B cell (primary cell): ENCODE data around the gene POLR2A. TPM values are rescaled to one million over a fixed set of nuclear protein-coding genes. Genes with fewer than 3 reads are reported as not detected.

Source experiments
- ATAC-seq: fragments of 200-7000 bp; cut with Tn5 transposase; one replicate; pipeline ENCODE4 v1.10.0; 2021; ENCODE audit warnings: low read depth, mild to moderate bottlenecking, moderate number of reproducible peaks, moderate library complexity
- CTCF ChIA-PET: fragments of 350-600 bp; sonication (Branson Sonifier 250); formaldehyde crosslinking; loops from one replicate; lab custom pipeline; 2021; ENCODE audit warnings: antibody characterized with exemption, inconsistent platforms; lab: Charles Lee
- POLR2A ChIA-PET: fragments of 350-600 bp; sonication (Branson Sonifier 250); formaldehyde crosslinking; loops from one replicate; lab custom pipeline; 2021; ENCODE audit warnings: antibody characterized with exemption; lab: Charles Lee
- DNase-seq: peaks from one replicate; pipeline ENCODE4 v3.0.0; 2013
- H2AFZ ChIP-seq: 2 replicates; pipeline ENCODE4 v1.6.1; 2012; ENCODE audit warnings: mild to moderate bottlenecking, low read depth, low read length; ENCODE audit not compliant: insufficient read depth, poor library complexity, severe bottlenecking
- H3K27ac ChIP-seq, 2 donors: 1 replicate in 1 of 2; 2 replicates in 1 of 2; pipeline ENCODE4 v1.5.1; 2012 to 2013; ENCODE audit warnings: low read length in 2 of 2, mild to moderate bottlenecking in 2 of 2, moderate library complexity in 1 of 2
- H3K27me3 ChIP-seq, 4 experiments: fragments of 200-600 bp in 1 of 4; sonication (generic) in 1 of 4; replicated peaks in 1 of 4; 1 replicate in 2 of 4; 2 replicates in 2 of 4; pipeline versions ENCODE4 v1.6.1 to v1.7.0; 2013 to 2016; ENCODE audit warnings: low read length in 3 of 4, mild to moderate bottlenecking in 2 of 4, mixed read lengths in 1 of 4, moderate library complexity in 1 of 4; ENCODE audit not compliant: insufficient read depth in 4 of 4, control insufficient read depth in 3 of 4; ENCODE audit errors: control extremely low read depth in 1 of 4
- H3K36me3 ChIP-seq, 2 experiments: replicated peaks in 1 of 2; 1 replicate in 1 of 2; 2 replicates in 1 of 2; pipeline versions ENCODE4 v1.6.1 to v1.7.1; 2013; ENCODE audit warnings: low read length in 1 of 2; ENCODE audit not compliant: insufficient read depth in 2 of 2, control insufficient read depth in 1 of 2; ENCODE audit errors: control extremely low read depth in 1 of 2, extremely low read depth in 1 of 2
- H3K4me1 ChIP-seq, 2 donors: fragments of 200-600 bp in 1 of 2; sonication (generic) in 1 of 2; 1 replicate in 1 of 2; 2 replicates in 1 of 2; pipeline versions ENCODE4 v1.5.1 to v1.6.1; 2013 to 2017; ENCODE audit warnings: low read length in 2 of 2; ENCODE audit not compliant: control insufficient read depth in 2 of 2, insufficient read depth in 2 of 2
- H3K4me2 ChIP-seq: replicated peaks from 2 replicates; pipeline ENCODE3; 2012; ENCODE audit warnings: mild to moderate bottlenecking, low read depth, low read length; ENCODE audit not compliant: poor library complexity, severe bottlenecking
- H3K4me3 ChIP-seq, 5 experiments: fragments of 200-600 bp in 1 of 5; sonication (generic) in 1 of 5; 1 replicate in 3 of 5; 2 replicates in 2 of 5; pipeline versions ENCODE4 v1.5.1 to v1.7.0; 2011 to 2016; ENCODE audit warnings: low read length in 4 of 5, mild to moderate bottlenecking in 4 of 5, low read depth in 2 of 5, control low read depth in 1 of 5, moderate library complexity in 1 of 5; ENCODE audit not compliant: insufficient read depth in 1 of 5; ENCODE audit errors: control extremely low read depth in 1 of 5, extremely low read depth in 1 of 5
- H3K79me2 ChIP-seq: fragments of 200-600 bp; sonication (generic); one replicate; pipeline ENCODE4 v1.6.0; 2016; ENCODE audit warnings: low read length; ENCODE audit not compliant: control insufficient read depth, insufficient read depth
- H3K9ac ChIP-seq: fragments of 200-600 bp; sonication (generic); 2 replicates; pipeline ENCODE4 v1.6.1; 2017; ENCODE audit warnings: mild to moderate bottlenecking, low read length, moderate library complexity
- H3K9me3 ChIP-seq, 3 donors: one replicate each; pipeline versions ENCODE4 v1.6.1 to v1.7.1; 2013; ENCODE audit warnings: low read length in 2 of 3; ENCODE audit not compliant: control insufficient read depth in 2 of 3, insufficient read depth in 1 of 3; ENCODE audit errors: control extremely low read depth in 1 of 3
- H4K20me1 ChIP-seq: 2 replicates; pipeline ENCODE4 v1.6.0; 2012; ENCODE audit warnings: mild to moderate bottlenecking, low read length; ENCODE audit not compliant: insufficient read depth, control insufficient read depth, poor library complexity, severe bottlenecking
- H3K27ac Mint-ChIP-seq: one replicate; pipeline ENCODE4 v1.8.0; 2021; ENCODE audit warnings: mixed read lengths
- H3K27me3 Mint-ChIP-seq: one replicate; pipeline ENCODE4 v1.8.0; 2021; ENCODE audit warnings: mixed read lengths
- H3K4me1 Mint-ChIP-seq: one replicate; pipeline ENCODE4 v1.8.0; 2021; ENCODE audit warnings: mixed read lengths
- H3K4me3 Mint-ChIP-seq: one replicate; pipeline ENCODE4 v1.8.0; 2021; ENCODE audit warnings: mixed read lengths
- H3K9me3 Mint-ChIP-seq: one replicate; pipeline ENCODE4 v1.8.0; 2022; ENCODE audit warnings: mixed read lengths; ENCODE audit not compliant: insufficient read depth
- EZH2 ChIP-seq: IDR thresholded peaks from 2 replicates; pipeline ENCODE4 v1.6.1; 2012; ENCODE audit warnings: borderline replicate concordance, low read depth, mild to moderate bottlenecking, moderate library complexity, low read length; ENCODE audit not compliant: insufficient read depth, poor library complexity, severe bottlenecking
- WGBS: methylation state at CpG from one replicate; pipeline ENCODE4 v1.1.5; 2013; ENCODE audit warnings: missing lambda C conversion rate; ENCODE audit not compliant: insufficient coverage; 5-methylcytosine and 5-hydroxymethylcytosine counted together
- intact Hi-C: fragments of 100-400 bp; cut with micrococcal nuclease; formaldehyde crosslinking; loops from one replicate; pipeline ENCODE4 v1.10.0; 2022
- polyA plus RNA-seq: library from polyadenylated mRNA; depleted of rRNA; stranded (reverse); fragments of >200 nt; gene quantifications from 2 replicates; pipeline ENCODE4 v1.2.3, GENCODE V29; 2012
- total RNA-seq, 2 donors: library from RNA; stranded (reverse); fragments of 120-200 nt in 1 of 2; gene quantifications; 1 replicate in 1 of 2; 2 replicates in 1 of 2; pipeline versions ENCODE4 v1.2.3 to v1.2.4, GENCODE V29; 2013 to 2022
- TF ChIP-seq, protein P1 (sequence below): fragments of 200-600 bp; IDR thresholded peaks from one replicate; pipeline ENCODE4 v1.8.0; 2022; ENCODE audit warnings: antibody characterized with exemption, mild to moderate bottlenecking

The POLR2A gene
- total and polyA plus RNA-seq, 2 donors (not counting 1 experiment from before 2014, with no cell fraction given), result 56.5 to 225 TPM

- no peak for TF ChIP-seq EZH2
- TF ChIP-seq, protein P1, sequence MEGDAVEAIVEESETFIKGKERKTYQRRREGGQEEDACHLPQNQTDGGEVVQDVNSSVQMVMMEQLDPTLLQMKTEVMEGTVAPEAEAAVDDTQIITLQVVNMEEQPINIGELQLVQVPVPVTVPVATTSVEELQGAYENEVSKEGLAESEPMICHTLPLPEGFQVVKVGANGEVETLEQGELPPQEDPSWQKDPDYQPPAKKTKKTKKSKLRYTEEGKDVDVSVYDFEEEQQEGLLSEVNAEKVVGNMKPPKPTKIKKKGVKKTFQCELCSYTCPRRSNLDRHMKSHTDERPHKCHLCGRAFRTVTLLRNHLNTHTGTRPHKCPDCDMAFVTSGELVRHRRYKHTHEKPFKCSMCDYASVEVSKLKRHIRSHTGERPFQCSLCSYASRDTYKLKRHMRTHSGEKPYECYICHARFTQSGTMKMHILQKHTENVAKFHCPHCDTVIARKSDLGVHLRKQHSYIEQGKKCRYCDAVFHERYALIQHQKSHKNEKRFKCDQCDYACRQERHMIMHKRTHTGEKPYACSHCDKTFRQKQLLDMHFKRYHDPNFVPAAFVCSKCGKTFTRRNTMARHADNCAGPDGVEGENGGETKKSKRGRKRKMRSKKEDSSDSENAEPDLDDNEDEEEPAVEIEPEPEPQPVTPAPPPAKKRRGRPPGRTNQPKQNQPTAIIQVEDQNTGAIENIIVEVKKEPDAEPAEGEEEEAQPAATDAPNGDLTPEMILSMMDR, result no peak
- ChIA-PET POLR2A (interaction anchor here (1.2 kb wide), 1 partner anchor 30 kb away, joined by 3 read pairs; no protein-coding TSS in a partner anchor), CTCF (interaction anchor here (1.0 kb wide), 1 partner anchor 17 kb away, joined by 3 read pairs; no protein-coding TSS in a partner anchor)
- WGBS, result 100% methylated on average over 3 of the region's 6 CpGs
- no peak overlapping the region for H3K4me3 ChIP-seq
- Mint-ChIP-seq H3K4me1 (no peaks in the 10 kb centered on the region), H3K27ac (no peak overlapping the region), H3K4me3 (no peak overlapping the region), H3K27me3 (no peaks in the 10 kb centered on the region), H3K9me3 (no peaks in the 10 kb centered on the region)
- DNase-seq (no peak), ATAC-seq (no peak)
- H3K4me2 ChIP-seq, result no peak overlapping the region
- intact Hi-C loops, result no loop called here
- H3K27ac ChIP-seq, result no peak overlapping the region
- H3K9me3 ChIP-seq, result peaks cover 0 to 27% (median 2%) of the 10 kb centered on the region in 3 donors
- H2AFZ ChIP-seq, result no peak overlapping the region
- no peak overlapping the region for H3K9ac ChIP-seq
- H3K36me3 ChIP-seq, result no peaks in the 10 kb centered on the region
- no peaks in the 10 kb centered on the region for H3K27me3 ChIP-seq
- H3K79me2 ChIP-seq, result no peaks in the 10 kb centered on the region
- H4K20me1 ChIP-seq, result no peaks in the 10 kb centered on the region
- H3K4me1 ChIP-seq, result no peaks in the 10 kb centered on the region
Measured at GRCh38 chr17:7530023-7530900, 46.1 kb downstream of the POLR2A start.

DNA sequence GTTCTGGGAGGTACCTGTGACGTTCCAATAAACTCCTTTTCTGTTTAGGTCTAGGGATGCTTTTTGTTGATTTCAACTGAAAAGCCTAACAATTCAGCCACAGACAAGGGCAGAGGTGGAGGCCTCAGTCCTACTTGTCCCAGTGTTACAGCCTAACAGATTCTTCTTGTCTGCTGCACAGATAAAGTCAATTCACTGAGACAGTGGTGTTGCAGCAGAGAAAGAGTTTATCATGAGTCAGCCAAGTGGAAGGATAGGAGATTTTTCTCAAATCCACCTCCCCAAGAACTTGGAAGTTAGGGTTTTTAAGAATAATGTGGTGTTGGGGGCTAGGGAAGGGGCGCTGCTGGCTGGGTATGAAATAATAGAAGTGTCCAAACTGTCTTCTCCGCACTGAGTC lies 53.9 kb downstream of the POLR2A start:
- Histone ChIP-seq H3K9me3 (peaks cover 0 to 15% (median 6%) of the 10 kb centered on the region in 3 donors), H3K9ac (no peak overlapping the region), H2AFZ (no peak overlapping the region), H3K4me1 (no peaks in the 10 kb centered on the region), H3K27ac (no peak overlapping the region), H3K36me3 (no peaks in the 10 kb centered on the region), H3K4me3 (no peak overlapping the region), H3K4me2 (no peak overlapping the region), H3K79me2 (no peaks in the 10 kb centered on the region), H3K27me3 (no peaks in the 10 kb centered on the region), H4K20me1 (no peaks in the 10 kb centered on the region)
- TF ChIP-seq, protein P1, result no peak
- TF ChIP-seq EZH2, result no peak
- CTCF ChIA-PET, result interaction anchor here (0.9 to 1.5 kb wide), 3 partner anchors 15 to 23 kb away, joined by 3 to 4 read pairs (median 3); no protein-coding TSS in a partner anchor
- Mint-ChIP-seq H3K27ac (no peak overlapping the region), H3K27me3 (no peaks in the 10 kb centered on the region), H3K4me1 (no peaks in the 10 kb centered on the region), H3K4me3 (no peak overlapping the region), H3K9me3 (no peaks in the 10 kb centered on the region)
- DNase-seq (no peak), ATAC-seq (no peak)
- POLR2A ChIA-PET, result no interaction called here
- intact Hi-C loops, result no loop called here
- WGBS, result 100% methylated on average over 1 of the region's 3 CpGs
